HG02571 (cell line): ENCODE measurements around the gene DEPDC5.
"Not testable (repeated sequence)": the region's sequence is repeated elsewhere in the genome, so short reads cannot be mapped to it uniquely, and the experiment has no call there.

Experiments
- ATAC-seq: cut with Tn5 transposase; IDR thresholded peaks from one replicate; pipeline ENCODE4 v1.9.1; 2021; ENCODE audit warnings: mild to moderate bottlenecking, moderate library complexity; ENCODE audit not compliant: unreplicated experiment

The DEPDC5 gene

DNA sequence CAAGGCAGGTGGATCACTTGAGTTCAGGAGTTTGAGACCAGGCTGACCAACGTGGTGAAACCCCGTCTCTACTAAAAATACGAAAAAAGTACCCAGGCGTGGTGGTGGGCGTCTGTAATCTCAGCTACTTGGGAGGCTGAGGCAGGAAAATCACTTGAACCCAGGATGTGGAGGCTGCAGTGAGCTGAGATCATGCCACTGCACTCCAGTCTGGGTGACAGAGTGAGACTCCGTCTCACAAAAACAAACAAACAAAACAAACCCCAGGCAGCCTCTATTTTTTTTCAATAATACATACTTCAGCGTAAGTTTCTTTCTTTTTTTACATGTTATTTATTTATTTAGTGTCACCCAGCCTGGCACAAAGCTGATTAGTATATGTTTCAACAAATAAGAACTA lies 60.1 kb downstream of the DEPDC5 start:
- ATAC-seq: not testable (repeated sequence)

- no peak for ATAC-seq
These were observed 61.1 kb downstream of the DEPDC5 start for GRCh38 chr22:31814942-31815341.

DNA sequence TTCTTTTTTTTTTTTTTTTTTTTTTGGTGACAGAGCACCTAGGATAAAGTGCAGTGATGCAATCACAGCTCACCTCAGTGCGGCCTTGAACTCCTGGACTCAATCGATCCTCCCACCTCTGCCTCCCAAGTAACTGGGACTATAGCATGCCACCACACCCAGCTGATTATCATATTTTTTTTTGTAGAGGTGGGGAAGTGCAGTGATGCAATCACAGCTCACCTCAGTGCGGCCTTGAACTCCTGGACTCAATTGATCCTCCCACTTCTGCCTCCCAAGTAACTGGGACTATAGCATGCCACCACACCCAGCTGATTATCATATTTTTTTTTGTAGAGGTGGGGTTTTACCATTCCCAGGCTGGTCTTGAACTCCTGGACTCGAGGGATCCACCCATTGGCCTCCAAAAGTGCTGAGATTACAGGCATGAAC lies 61.6 kb downstream of the DEPDC5 start:
- ATAC-seq: not testable (repeated sequence)

DNA sequence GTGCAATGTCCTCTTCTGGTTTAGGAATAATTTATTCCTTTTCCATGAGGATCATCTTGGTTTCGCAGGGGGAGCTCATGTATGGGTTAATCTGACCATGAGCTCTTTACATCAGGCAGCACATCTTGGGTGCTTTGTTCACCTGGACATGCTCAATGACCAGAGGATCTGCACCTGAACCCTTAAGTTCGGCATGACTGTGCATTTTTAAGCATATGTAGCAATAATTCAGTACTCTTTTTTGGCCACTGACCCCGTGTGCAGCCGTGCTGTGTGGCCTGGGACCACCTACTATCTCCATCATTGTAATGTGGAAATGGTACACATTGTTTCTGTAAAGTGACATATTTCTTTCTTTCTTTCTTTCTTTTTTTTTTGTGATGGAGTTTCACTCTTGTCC lies 62.9 kb downstream of the DEPDC5 start:
- ATAC-seq: no peak

- no peak for ATAC-seq
These were observed 64.9 kb downstream of the DEPDC5 start for GRCh38 chr22:31818481-31819392.

DNA sequence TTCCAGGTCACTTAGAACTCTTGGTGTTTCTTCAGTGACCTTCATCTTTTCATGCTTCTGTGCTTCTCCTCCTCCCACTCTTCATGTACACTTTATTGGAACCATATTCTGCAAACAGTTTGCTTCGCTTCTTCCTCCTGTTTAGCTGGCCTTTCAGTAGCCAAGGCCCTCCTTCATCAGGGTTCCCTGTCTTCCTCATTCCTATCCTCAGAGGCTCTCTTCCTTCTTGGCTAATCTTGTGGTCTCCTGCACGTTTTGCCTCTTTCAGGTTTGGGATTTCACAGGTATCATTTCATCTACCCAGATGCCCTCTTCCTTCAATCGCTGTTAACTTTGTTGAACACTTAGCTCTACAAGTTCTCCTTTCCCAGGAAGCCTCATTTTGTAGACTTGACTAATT lies 66.8 kb downstream of the DEPDC5 start:
- ATAC-seq: no peak

DNA sequence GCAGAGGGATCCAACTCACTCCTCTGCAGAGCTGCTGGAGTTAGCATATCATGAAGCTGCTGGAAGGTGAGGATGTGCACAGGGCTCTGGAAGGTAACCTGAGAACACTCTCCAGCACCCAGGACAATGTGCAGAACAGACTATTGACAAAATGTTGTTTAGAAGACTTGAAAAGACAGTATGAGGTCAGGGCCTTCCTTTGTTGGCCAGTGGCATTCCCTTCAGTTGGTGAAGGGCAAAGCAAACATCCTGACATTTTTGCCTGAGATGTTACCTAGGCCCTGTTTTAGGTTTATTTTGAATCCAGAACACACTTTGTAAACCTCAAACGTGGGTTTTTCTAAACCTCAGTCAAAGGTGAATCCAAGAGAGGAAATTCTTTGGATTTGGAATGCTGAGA lies 67.8 kb downstream of the DEPDC5 start:
- ATAC-seq: no peak

DNA sequence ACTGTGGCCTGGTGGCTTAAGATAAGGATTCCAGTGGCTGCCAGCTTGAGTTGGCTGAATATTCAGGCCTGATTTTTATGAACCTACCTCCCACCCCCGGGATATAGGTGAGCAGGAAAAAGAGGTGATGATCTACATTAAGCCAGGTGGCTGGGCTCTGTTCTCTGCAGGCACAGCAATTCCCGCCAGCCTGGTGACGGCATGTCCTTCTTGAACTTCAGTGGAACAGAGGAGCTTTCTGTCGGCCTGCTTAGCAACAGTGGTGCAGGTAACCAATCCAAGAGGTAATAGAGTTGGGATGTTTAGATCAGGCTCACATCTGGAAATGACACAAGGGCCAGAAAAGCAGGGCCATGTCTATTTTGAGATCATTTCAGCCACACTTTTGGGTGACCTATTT lies 68.7 kb downstream of the DEPDC5 start:
- ATAC-seq: no peak

- ATAC-seq: no peak
These were observed 71.7 kb downstream of the DEPDC5 start for GRCh38 chr22:31825513-31825912.

- ATAC-seq: no peak
These were observed 72.6 kb downstream of the DEPDC5 start for GRCh38 chr22:31826443-31826842.

- ATAC-seq: no peak
These were observed 74.9 kb downstream of the DEPDC5 start for GRCh38 chr22:31828739-31829138.

DNA sequence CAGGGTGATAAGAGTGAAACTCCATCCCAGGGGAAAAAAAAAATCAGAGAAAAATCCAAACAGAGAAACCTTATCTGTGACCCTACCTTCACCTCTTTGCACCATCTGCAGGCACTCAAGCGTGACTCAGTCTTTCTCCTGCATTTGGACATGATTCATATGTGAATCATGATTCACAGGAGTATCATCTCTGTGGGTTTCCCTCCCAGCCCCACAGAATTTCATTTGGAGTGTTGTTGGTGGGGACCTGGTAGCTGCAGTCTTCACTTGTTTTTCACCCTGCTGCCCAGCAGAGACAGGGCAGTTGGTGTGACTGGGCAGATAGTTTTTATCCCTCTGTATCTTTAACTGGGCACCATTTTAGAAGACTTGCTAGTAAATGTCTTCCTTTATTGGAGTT lies 75.7 kb downstream of the DEPDC5 start:
- ATAC-seq: no peak

DNA sequence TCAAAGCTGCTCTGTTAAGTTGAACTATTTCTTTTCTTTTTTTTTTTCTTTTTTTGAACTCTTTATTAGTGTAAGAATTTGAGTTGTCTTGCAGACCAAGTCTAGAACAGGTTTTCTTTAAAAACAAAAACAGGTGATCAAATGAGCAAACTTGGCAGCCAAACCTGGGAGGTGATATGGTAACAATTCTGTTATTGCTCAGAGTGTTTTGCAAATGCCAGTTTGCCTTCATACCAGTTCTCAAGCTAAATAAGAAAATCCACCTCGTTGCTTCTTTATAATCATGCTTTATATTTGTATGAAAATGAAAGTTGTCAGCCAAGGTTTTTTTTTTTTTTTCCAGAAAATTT lies 76.9 kb downstream of the DEPDC5 start:
- ATAC-seq: no peak

DNA sequence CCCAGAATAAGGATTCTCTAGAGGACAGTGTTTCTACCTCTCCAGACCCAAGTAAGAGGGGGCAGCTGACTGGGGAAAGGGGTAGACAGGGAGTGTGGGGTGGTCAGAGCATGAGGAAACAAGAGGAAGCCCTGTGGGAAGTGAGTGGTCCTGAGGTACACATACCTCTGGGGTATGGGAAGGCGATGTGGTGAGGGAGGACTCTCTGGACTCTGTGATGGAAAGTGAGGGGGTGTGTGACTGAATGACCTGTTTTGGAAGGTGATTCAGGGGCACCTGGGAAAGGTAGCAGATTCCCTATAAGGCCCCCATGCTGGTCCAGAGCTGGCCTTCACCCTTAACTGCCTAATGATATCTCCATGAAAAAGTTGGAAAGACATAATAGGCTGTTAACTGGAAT lies 80.1 kb downstream of the DEPDC5 start:
- ATAC-seq: no peak

GRCh38 chr22:31836010-31836409 lies 82.2 kb downstream of the DEPDC5 start:
- no peak for ATAC-seq

GRCh38 chr22:31838917-31839316 lies 85.1 kb downstream of the DEPDC5 start:
- ATAC-seq: no peak

- no peak for ATAC-seq
These were observed 86.2 kb downstream of the DEPDC5 start for GRCh38 chr22:31839986-31840385.

DNA sequence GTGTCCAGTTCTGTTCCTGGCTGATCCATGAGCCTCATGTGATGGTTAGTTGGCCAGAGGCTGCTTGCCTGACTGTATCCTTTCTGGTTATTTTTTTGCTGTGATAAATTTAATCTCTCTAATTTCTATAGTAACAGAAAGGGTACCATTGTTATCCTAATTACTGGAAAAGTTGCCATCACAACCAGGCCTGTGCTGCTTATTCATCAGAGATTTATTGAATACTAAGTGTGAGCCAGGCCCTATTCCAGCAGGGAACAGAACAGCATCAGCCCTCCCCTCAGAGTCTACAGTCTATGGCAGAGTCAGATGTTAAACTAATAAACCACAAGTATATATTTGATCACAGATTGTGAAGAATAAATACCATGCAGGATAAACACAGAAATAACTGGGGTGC lies 86.8 kb downstream of the DEPDC5 start:
- ATAC-seq: no peak

DNA sequence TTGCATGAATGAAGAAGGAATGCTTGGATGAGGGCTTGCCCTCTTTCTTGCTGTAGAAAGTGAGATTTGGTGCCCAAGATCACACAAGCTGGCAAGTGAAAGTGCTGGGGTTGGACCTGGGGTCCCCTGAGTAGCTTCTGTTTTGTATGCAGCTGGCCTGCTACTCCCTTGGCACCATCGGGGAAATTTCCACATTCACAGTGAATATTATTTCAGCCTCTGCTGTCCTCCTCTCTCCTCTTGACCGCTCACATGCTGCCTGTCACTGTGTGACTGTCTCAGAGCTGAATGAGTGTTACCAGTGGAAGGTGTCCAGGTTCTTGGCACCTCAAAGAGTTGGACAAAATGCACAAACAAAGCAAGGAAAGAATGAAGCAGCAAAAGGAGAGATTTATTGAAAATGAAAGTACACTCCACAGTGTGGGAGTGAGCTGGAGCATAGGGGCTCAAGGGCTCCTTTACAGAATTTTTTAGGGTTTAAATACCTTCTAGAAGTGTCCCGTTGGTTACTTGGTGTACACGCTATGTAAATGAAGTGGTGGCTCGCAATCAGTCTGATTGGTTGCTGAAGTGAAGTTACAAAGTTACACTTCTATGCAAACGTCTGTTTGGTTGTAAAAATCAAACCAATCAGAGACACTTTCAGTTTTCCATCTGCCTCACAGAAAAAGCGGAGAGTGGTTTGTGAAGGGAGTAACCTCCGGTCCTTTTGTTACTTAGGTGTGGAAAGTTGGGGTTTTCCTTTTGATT lies 87.4 kb downstream of the DEPDC5 start:
- ATAC-seq: no peak

DNA sequence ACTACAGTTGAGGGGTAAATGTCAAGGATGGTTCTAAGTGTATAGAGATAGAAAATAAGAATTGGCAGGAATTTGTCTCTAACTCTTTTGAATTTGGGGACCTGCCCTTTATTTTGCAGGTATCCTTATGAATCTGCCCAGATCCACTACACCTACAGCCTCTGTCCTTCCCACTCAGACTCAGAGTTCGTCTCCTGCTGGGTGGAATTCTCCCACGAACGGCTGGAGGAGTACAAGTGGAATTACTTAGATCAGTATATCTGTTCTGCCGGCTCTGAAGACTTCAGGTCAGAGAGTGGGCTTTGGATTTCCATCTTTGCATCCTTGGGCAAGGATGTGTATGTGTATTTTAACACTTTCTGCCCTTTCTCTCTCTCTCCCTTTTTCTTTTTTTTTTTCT lies 89.7 kb downstream of the DEPDC5 start:
- ATAC-seq: no peak

GRCh38 chr22:31844941-31845340 lies 91.1 kb downstream of the DEPDC5 start:
- ATAC-seq: no peak
